ENCODE data around the gene ANKRD30A.
"Not testable (repeated sequence)": the region's sequence is repeated elsewhere in the genome, so short reads cannot be mapped to it uniquely, and the experiment has no call there.

The ANKRD30A gene

DNA sequence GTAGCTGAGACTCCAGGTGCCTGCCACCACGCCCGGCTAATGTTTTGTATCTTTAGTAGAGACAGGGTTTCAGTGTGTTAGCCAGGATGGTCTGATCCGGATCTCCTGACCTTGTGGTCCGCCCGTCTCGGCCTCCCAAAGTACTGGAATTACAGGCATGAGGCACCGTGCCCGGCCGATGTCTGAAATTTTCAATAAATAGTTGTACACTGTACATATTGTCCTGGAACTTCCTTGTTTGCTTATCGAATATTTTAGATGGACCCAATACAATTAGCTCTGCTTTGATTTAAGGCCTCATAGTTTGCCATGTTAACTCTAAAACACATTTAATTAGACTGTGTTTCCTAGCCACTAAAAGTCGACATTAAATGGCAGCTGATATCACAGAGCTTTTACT is 57.3 kb downstream of the ANKRD30A start:
- not testable (repeated sequence) for H3K36me3 ChIP-seq (ENCODE audit: control insufficient read depth, insufficient read depth, low read length); H3K4me2 ChIP-seq (ENCODE audit: low read length); H3K9ac ChIP-seq (ENCODE audit: low read length); H3K18ac ChIP-seq (ENCODE audit: low read length); H2BK120ac ChIP-seq (ENCODE audit: low read depth, low read length); H3K4ac ChIP-seq (ENCODE audit: low read depth, low read length); H3K23ac ChIP-seq (ENCODE audit: low read length); H3K79me2 ChIP-seq (ENCODE audit: control insufficient read depth, insufficient read depth, low read length); H3K4me3 ChIP-seq (ENCODE audit: low read length); DNase-seq; H3K79me1 ChIP-seq (ENCODE audit: low read length); H4K8ac ChIP-seq (ENCODE audit: low read depth, low read length); H2BK15ac ChIP-seq (replicated peaks; ENCODE audit: low read depth); H3K27ac ChIP-seq (ENCODE audit: low read depth, low read length); H2BK5ac ChIP-seq (ENCODE audit: low read length); H2AK5ac ChIP-seq (ENCODE audit: low read length); H3K27me3 ChIP-seq (ENCODE audit: insufficient read depth, low read length, poor library complexity); H4K5ac ChIP-seq (ENCODE audit: low read length); H3K4me1 ChIP-seq (ENCODE audit: control insufficient read depth, low read depth, low read length); H3K56ac ChIP-seq (ENCODE audit: low read length)
- WGBS (ENCODE audit: extremely low coverage, insufficient coverage, low lambda C conversion rate): no CpG with 5 or more reads among the region's 11 CpGs

GRCh38 chr10:37206132-37206531 is 80.7 kb downstream of the ANKRD30A start:
- Histone ChIP-seq H3K23ac (ENCODE audit: low read length) (no peak overlapping the region), H3K27ac (ENCODE audit: low read depth, low read length) (no peak overlapping the region), H3K4me3 (ENCODE audit: low read length) (no peak overlapping the region), H3K79me2 (ENCODE audit: control insufficient read depth, insufficient read depth, low read length) (no peaks in the 10 kb centered on the region), H3K4me1 (ENCODE audit: control insufficient read depth, low read depth, low read length) (no peaks in the 10 kb centered on the region), H4K5ac (ENCODE audit: low read length) (no peak overlapping the region), H2BK120ac (ENCODE audit: low read depth, low read length) (no peak overlapping the region), H2AK5ac (ENCODE audit: low read length) (no peak overlapping the region), H3K9ac (ENCODE audit: low read length) (no peak overlapping the region), H3K4me2 (ENCODE audit: low read length) (no peak overlapping the region), H4K8ac (ENCODE audit: low read depth, low read length) (no peak overlapping the region), H3K4ac (ENCODE audit: low read depth, low read length) (no peak overlapping the region), H3K18ac (ENCODE audit: low read length) (no peak overlapping the region), H3K36me3 (ENCODE audit: control insufficient read depth, insufficient read depth, low read length) (no peaks in the 10 kb centered on the region), H2BK5ac (ENCODE audit: low read length) (no peak overlapping the region), H2BK15ac (replicated peaks; ENCODE audit: low read depth) (no peak overlapping the region), H3K79me1 (ENCODE audit: low read length) (no peaks in the 10 kb centered on the region), H3K27me3 (ENCODE audit: insufficient read depth, low read length, poor library complexity) (no peaks in the 10 kb centered on the region), H3K56ac (ENCODE audit: low read length) (no peak overlapping the region)
- WGBS (ENCODE audit: extremely low coverage, insufficient coverage, low lambda C conversion rate): no CpG with 5 or more reads among the region's 3 CpGs
- DNase-seq: no peak

- H3K4me2 ChIP-seq (ENCODE audit: low read length): no peak overlapping the region
- H4K5ac ChIP-seq (ENCODE audit: low read length): no peak overlapping the region
- no peak overlapping the region for H2BK15ac ChIP-seq (replicated peaks; ENCODE audit: low read depth)
- H3K9ac ChIP-seq (ENCODE audit: low read length): no peak overlapping the region
- no peaks in the 10 kb centered on the region for H3K36me3 ChIP-seq (ENCODE audit: control insufficient read depth, insufficient read depth, low read length)
- no peaks in the 10 kb centered on the region for H3K27me3 ChIP-seq (ENCODE audit: insufficient read depth, low read length, poor library complexity)
- no peak overlapping the region for H3K4ac ChIP-seq (ENCODE audit: low read depth, low read length)
- no peak overlapping the region for H4K8ac ChIP-seq (ENCODE audit: low read depth, low read length)
- no peaks in the 10 kb centered on the region for H3K79me1 ChIP-seq (ENCODE audit: low read length)
- H2BK120ac ChIP-seq (ENCODE audit: low read depth, low read length): no peak overlapping the region
- no peak overlapping the region for H3K56ac ChIP-seq (ENCODE audit: low read length)
- H3K4me3 ChIP-seq (ENCODE audit: low read length): no peak overlapping the region
- no peak overlapping the region for H2BK5ac ChIP-seq (ENCODE audit: low read length)
- no CpG with 5 or more reads among the region's 1 CpG for WGBS (ENCODE audit: extremely low coverage, insufficient coverage, low lambda C conversion rate)
- no peaks in the 10 kb centered on the region for H3K79me2 ChIP-seq (ENCODE audit: control insufficient read depth, insufficient read depth, low read length)
- H3K27ac ChIP-seq (ENCODE audit: low read depth, low read length): no peak overlapping the region
- DNase-seq: no peak
- H2AK5ac ChIP-seq (ENCODE audit: low read length): no peak overlapping the region
- H3K4me1 ChIP-seq (ENCODE audit: control insufficient read depth, low read depth, low read length): no peaks in the 10 kb centered on the region
- no peak overlapping the region for H3K18ac ChIP-seq (ENCODE audit: low read length)
- H3K23ac ChIP-seq (ENCODE audit: low read length): no peak overlapping the region
These were observed 95.5 kb downstream of the ANKRD30A start for GRCh38 chr10:37220866-37221265.

- no peak for DNase-seq
- H4K8ac ChIP-seq (ENCODE audit: low read depth, low read length): no peak overlapping the region
- no peak overlapping the region for H3K18ac ChIP-seq (ENCODE audit: low read length)
- no peaks in the 10 kb centered on the region for H3K4me1 ChIP-seq (ENCODE audit: control insufficient read depth, low read depth, low read length)
- H2BK15ac ChIP-seq (replicated peaks; ENCODE audit: low read depth): no peak overlapping the region
- no peak overlapping the region for H2BK120ac ChIP-seq (ENCODE audit: low read depth, low read length)
- no peak overlapping the region for H3K27ac ChIP-seq (ENCODE audit: low read depth, low read length)
- no CpG with 5 or more reads among the region's 2 CpGs for whole genome bisulfite sequencing (ENCODE audit: extremely low coverage, insufficient coverage, low lambda C conversion rate)
- H3K9ac ChIP-seq (ENCODE audit: low read length): no peak overlapping the region
- no peak overlapping the region for H3K56ac ChIP-seq (ENCODE audit: low read length)
- H2BK5ac ChIP-seq (ENCODE audit: low read length): no peak overlapping the region
- H4K5ac ChIP-seq (ENCODE audit: low read length): no peak overlapping the region
- H3K23ac ChIP-seq (ENCODE audit: low read length): no peak overlapping the region
- no peak overlapping the region for H3K4me3 ChIP-seq (ENCODE audit: low read length)
- no peaks in the 10 kb centered on the region for H3K79me1 ChIP-seq (ENCODE audit: low read length)
- H3K4ac ChIP-seq (ENCODE audit: low read depth, low read length): no peak overlapping the region
- H3K27me3 ChIP-seq (ENCODE audit: insufficient read depth, low read length, poor library complexity): no peaks in the 10 kb centered on the region
- no peak overlapping the region for H2AK5ac ChIP-seq (ENCODE audit: low read length)
- H3K79me2 ChIP-seq (ENCODE audit: control insufficient read depth, insufficient read depth, low read length): no peaks in the 10 kb centered on the region
- no peaks in the 10 kb centered on the region for H3K36me3 ChIP-seq (ENCODE audit: control insufficient read depth, insufficient read depth, low read length)
- no peak overlapping the region for H3K4me2 ChIP-seq (ENCODE audit: low read length)
These were observed 96.6 kb downstream of the ANKRD30A start for GRCh38 chr10:37222046-37222445.

- no peak overlapping the region for H3K56ac ChIP-seq (ENCODE audit: low read length)
- H4K5ac ChIP-seq (ENCODE audit: low read length): no peak overlapping the region
- H2AK5ac ChIP-seq (ENCODE audit: low read length): no peak overlapping the region
- H3K23ac ChIP-seq (ENCODE audit: low read length): no peak overlapping the region
- H2BK120ac ChIP-seq (ENCODE audit: low read depth, low read length): no peak overlapping the region
- H3K4me2 ChIP-seq (ENCODE audit: low read length): no peak overlapping the region
- H3K36me3 ChIP-seq (ENCODE audit: control insufficient read depth, insufficient read depth, low read length): no peaks in the 10 kb centered on the region
- H4K8ac ChIP-seq (ENCODE audit: low read depth, low read length): no peak overlapping the region
- H3K4ac ChIP-seq (ENCODE audit: low read depth, low read length): no peak overlapping the region
- H3K9ac ChIP-seq (ENCODE audit: low read length): no peak overlapping the region
- no peak overlapping the region for H3K18ac ChIP-seq (ENCODE audit: low read length)
- no peaks in the 10 kb centered on the region for H3K4me1 ChIP-seq (ENCODE audit: control insufficient read depth, low read depth, low read length)
- no peak overlapping the region for H3K27ac ChIP-seq (ENCODE audit: low read depth, low read length)
- H2BK15ac ChIP-seq (replicated peaks; ENCODE audit: low read depth): no peak overlapping the region
- H3K79me1 ChIP-seq (ENCODE audit: low read length): no peaks in the 10 kb centered on the region
- H3K79me2 ChIP-seq (ENCODE audit: control insufficient read depth, insufficient read depth, low read length): no peaks in the 10 kb centered on the region
- DNase-seq: no peak
- H3K27me3 ChIP-seq (ENCODE audit: insufficient read depth, low read length, poor library complexity): no peaks in the 10 kb centered on the region
- no peak overlapping the region for H3K4me3 ChIP-seq (ENCODE audit: low read length)
- no peak overlapping the region for H2BK5ac ChIP-seq (ENCODE audit: low read length)
- WGBS (ENCODE audit: extremely low coverage, insufficient coverage, low lambda C conversion rate): no CpG with 5 or more reads among the region's 2 CpGs
These were observed 99.8 kb downstream of the ANKRD30A start for GRCh38 chr10:37225163-37225562.

DNA sequence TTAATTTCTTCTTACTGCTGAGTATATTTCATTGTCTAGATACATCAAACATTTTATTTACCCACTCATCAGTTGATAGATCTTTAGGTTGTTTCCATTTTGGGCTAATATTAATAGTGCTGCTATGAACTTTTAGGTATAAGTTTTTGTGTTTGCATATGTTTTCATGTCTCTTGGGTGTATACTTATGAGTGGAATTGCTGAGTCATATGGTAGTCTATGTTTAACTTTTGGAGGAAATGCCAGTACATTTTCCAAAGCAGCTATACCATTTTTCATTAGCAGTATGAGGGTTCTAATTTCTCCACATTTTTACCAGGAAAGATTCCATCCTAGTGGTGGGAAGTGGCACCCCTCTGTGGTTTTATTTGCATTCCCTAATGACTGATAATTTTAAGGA is 101.1 kb downstream of the ANKRD30A start:
- H3K79me2 ChIP-seq (ENCODE audit: control insufficient read depth, insufficient read depth, low read length): no peaks in the 10 kb centered on the region
- DNase-seq: no peak

More for the DNA sequence above, 101.1 kb downstream of the ANKRD30A start:
- no peak overlapping the region for H3K4ac ChIP-seq (ENCODE audit: low read depth, low read length)
- H3K79me1 ChIP-seq (ENCODE audit: low read length): no peaks in the 10 kb centered on the region
- no peak overlapping the region for H2BK5ac ChIP-seq (ENCODE audit: low read length)
- no peak overlapping the region for H4K5ac ChIP-seq (ENCODE audit: low read length)
- no peaks in the 10 kb centered on the region for H3K4me1 ChIP-seq (ENCODE audit: control insufficient read depth, low read depth, low read length)
- H3K9ac ChIP-seq (ENCODE audit: low read length): no peak overlapping the region
- H3K4me3 ChIP-seq (ENCODE audit: low read length): no peak overlapping the region
- no peak overlapping the region for H4K8ac ChIP-seq (ENCODE audit: low read depth, low read length)
- H3K23ac ChIP-seq (ENCODE audit: low read length): no peak overlapping the region
- H3K27ac ChIP-seq (ENCODE audit: low read depth, low read length): no peak overlapping the region
- H3K36me3 ChIP-seq (ENCODE audit: control insufficient read depth, insufficient read depth, low read length): no peaks in the 10 kb centered on the region
- H3K4me2 ChIP-seq (ENCODE audit: low read length): no peak overlapping the region
- H3K27me3 ChIP-seq (ENCODE audit: insufficient read depth, low read length, poor library complexity): no peaks in the 10 kb centered on the region
- no peak overlapping the region for H3K18ac ChIP-seq (ENCODE audit: low read length)
- H2BK15ac ChIP-seq (replicated peaks; ENCODE audit: low read depth): no peak overlapping the region
- no peak overlapping the region for H2BK120ac ChIP-seq (ENCODE audit: low read depth, low read length)
- no peak overlapping the region for H3K56ac ChIP-seq (ENCODE audit: low read length)
- H2AK5ac ChIP-seq (ENCODE audit: low read length): no peak overlapping the region
